ENCODE data around the gene KMT2A. TPM values are rescaled to one million over a fixed set of nuclear protein-coding genes. Genes with fewer than 3 reads are reported as not detected.

KMT2A gene
- total RNA-seq, 1 experiment from 2014 or later = 116 TPM

DNA sequence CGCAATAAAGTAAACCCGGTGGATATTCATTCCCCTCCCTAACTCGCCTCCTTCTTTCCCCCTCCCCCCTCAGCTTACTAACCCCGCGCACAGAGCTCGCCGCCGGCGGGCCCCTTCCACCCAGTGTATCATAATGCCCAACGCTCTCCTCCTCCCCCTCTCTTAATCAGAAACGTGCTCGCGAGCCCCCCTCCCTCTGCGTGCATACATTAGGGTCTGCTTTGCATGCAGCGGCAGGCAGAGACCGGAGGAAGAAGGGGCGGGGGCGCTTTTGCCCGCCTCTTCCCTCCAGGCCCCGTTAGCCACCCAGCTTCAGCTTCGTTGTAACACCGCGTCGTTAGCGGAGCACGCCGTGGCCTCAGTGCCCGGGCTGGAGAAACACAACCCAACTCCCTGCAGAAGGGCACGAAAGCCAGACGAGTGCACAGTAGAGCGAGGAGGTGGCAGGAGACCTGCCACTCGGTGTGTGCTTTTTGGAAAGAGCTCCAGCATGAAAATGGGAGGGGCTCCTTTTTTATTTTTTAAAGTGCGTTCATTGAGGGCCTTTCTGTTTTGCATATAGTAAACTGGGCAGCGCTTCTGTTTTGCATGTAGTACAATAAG is 901 bp upstream of the KMT2A start:
- CTCF ChIA-PET = interaction anchor here (0.6 kb wide), 3 partner anchors 10 to 279 kb away, joined by 3 to 6 read pairs (median 5); no protein-coding TSS in a partner anchor
- no TSS peak for BruUV-seq (replicated peaks)
- peaks cover 12% of the 10 kb centered on the region for H3K36me3 ChIP-seq (ENCODE audit: insufficient read depth, low read length, poor library complexity, severe bottlenecking)
- intact Hi-C loops (cut with micrococcal nuclease; ENCODE audit: unreplicated experiment) = loop anchor here (5.0 kb wide), 1 partner anchor 52 kb away; no protein-coding TSS in a partner anchor
- no peaks in the 10 kb centered on the region for H3K9me3 ChIP-seq (ENCODE audit: low read depth, low read length, poor library complexity, severe bottlenecking)
- peak overlapping the region; percentile 93 for H3K4me3 ChIP-seq (ENCODE audit: low read depth, low read length, poor library complexity, severe bottlenecking)
- POLR2A ChIA-PET (ENCODE audit: low non-redundant PET) = interaction anchor here (0.6 kb wide), 1 partner anchor 8 kb away, joined by 3 read pairs; no protein-coding TSS in a partner anchor
- no peaks in the 10 kb centered on the region for H3K27me3 ChIP-seq (replicated peaks; ENCODE audit: insufficient read depth, low read depth, low read length, poor library complexity)
- no peak for TF ChIP-seq EZH2 (IDR thresholded peaks at IDR 0.05; ENCODE audit: borderline replicate concordance, low read depth, low read length, poor library complexity, severe bottlenecking)
- TF ChIP-seq, protein P1, sequence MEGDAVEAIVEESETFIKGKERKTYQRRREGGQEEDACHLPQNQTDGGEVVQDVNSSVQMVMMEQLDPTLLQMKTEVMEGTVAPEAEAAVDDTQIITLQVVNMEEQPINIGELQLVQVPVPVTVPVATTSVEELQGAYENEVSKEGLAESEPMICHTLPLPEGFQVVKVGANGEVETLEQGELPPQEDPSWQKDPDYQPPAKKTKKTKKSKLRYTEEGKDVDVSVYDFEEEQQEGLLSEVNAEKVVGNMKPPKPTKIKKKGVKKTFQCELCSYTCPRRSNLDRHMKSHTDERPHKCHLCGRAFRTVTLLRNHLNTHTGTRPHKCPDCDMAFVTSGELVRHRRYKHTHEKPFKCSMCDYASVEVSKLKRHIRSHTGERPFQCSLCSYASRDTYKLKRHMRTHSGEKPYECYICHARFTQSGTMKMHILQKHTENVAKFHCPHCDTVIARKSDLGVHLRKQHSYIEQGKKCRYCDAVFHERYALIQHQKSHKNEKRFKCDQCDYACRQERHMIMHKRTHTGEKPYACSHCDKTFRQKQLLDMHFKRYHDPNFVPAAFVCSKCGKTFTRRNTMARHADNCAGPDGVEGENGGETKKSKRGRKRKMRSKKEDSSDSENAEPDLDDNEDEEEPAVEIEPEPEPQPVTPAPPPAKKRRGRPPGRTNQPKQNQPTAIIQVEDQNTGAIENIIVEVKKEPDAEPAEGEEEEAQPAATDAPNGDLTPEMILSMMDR (conservative IDR thresholded peaks at IDR 0.05; ENCODE audit: low read depth, low read length) = no peak
- peak overlapping the region; percentile 87 for H3K27ac ChIP-seq (ENCODE audit: low read depth, low read length, poor library complexity, severe bottlenecking)
- DNase-seq (ENCODE audit: low spot score) = peak; percentile 98
- peaks cover 37% of the 10 kb centered on the region for H3K4me1 ChIP-seq (ENCODE audit: insufficient read depth, low read length, poor library complexity, severe bottlenecking)

DNA sequence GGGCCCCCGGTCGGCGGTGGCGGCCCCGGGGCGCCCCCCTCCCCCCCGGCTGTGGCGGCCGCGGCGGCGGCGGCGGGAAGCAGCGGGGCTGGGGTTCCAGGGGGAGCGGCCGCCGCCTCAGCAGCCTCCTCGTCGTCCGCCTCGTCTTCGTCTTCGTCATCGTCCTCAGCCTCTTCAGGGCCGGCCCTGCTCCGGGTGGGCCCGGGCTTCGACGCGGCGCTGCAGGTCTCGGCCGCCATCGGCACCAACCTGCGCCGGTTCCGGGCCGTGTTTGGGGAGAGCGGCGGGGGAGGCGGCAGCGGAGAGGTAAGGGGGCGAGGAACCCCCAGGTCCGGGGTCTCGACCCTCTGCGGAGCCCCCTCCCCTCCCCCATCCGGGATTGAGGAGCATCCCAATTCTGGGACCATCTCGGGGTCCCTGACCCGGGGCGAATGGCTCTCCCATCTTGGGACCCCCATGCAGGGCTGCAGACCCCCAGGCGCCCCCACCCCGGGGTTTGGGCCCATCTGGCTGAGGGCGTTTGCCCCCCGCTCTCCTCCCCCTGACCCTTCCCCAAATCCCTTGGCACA is 431 bp downstream of the KMT2A start:
- Histone ChIP-seq H3K9me3 (ENCODE audit: low read depth, low read length, poor library complexity, severe bottlenecking) (no peaks in the 10 kb centered on the region), H3K27me3 (replicated peaks; ENCODE audit: insufficient read depth, low read depth, low read length, poor library complexity) (no peaks in the 10 kb centered on the region), H3K27ac (ENCODE audit: low read depth, low read length, poor library complexity, severe bottlenecking) (peak overlapping the region; percentile 82), H3K4me1 (ENCODE audit: insufficient read depth, low read length, poor library complexity, severe bottlenecking) (peaks cover 40% of the 10 kb centered on the region), H3K36me3 (ENCODE audit: insufficient read depth, low read length, poor library complexity, severe bottlenecking) (peaks cover 16% of the 10 kb centered on the region), H3K4me3 (ENCODE audit: low read depth, low read length, poor library complexity, severe bottlenecking) (peak overlapping the region; percentile 93)
- CTCF ChIA-PET = no interaction called here
- DNase-seq (ENCODE audit: low spot score) = no peak
- intact Hi-C loops (cut with micrococcal nuclease; ENCODE audit: unreplicated experiment) = loop anchor here (1.0 to 5.0 kb wide), 2 partner anchors 35 to 51 kb away; partner anchors contain the start of gene ATP5MG
- no TSS peak for BruUV-seq (replicated peaks)
- POLR2A ChIA-PET (ENCODE audit: low non-redundant PET) = interaction anchor here (0.6 to 0.7 kb wide), 2 partner anchors 22 to 42 kb away, joined by 4 to 7 read pairs; no protein-coding TSS in a partner anchor
- TF ChIP-seq, protein P1 (conservative IDR thresholded peaks at IDR 0.05; ENCODE audit: low read depth, low read length) = no peak
- TF ChIP-seq EZH2 (IDR thresholded peaks at IDR 0.05; ENCODE audit: borderline replicate concordance, low read depth, low read length, poor library complexity, severe bottlenecking) = no peak

DNA sequence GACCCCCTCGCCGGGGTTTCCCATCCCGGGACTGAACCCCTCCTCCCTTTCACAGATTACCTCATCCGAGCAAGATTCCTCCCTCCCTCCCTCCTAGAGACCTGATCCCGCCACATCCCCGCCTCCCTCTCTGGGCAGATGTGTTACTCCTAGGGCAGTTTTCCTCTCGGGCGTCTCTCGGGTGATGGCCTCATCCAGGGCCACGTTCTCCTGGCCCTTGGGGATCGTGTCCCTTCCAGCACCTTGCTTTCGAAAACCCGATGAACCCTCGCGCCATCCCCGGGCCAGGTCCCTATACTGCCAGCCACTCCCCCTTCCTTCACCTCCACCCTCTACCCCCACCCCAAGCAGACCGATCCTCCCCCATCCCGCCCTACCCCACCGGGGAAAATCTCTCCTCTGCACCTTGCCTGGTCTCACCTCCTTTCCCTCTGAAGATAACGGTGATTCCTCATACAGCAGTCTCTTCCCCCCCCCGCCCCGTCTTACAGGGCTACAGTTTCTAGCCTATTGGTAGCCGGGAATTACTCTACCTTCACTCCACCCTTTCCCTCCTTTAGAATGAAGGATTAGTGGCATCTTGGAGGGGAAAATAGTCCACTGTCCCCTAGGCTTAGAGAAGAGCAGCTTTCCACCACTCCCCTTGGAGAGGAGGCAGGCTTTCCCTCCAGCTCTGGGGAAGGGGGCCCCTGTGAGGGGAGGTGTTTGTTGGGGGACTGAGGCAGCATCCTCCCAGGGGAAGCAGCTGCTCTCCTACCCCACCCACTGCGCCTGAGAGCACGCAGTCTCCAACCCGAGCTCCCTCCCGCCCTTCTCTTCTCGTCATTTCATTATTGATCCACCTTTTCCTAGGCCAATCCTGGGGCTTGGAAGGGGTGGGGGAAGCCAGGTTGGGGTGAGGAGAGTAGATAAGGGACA is 1.2 kb downstream of the KMT2A start:
- H3K27ac ChIP-seq (ENCODE audit: low read depth, low read length, poor library complexity, severe bottlenecking) = peak overlapping the region; percentile 82
- H3K4me1 ChIP-seq (ENCODE audit: insufficient read depth, low read length, poor library complexity, severe bottlenecking) = peaks cover 48% of the 10 kb centered on the region
- H3K27me3 ChIP-seq (replicated peaks; ENCODE audit: insufficient read depth, low read depth, low read length, poor library complexity) = no peaks in the 10 kb centered on the region
- no TSS peak for BruUV-seq (replicated peaks)
- no peaks in the 10 kb centered on the region for H3K9me3 ChIP-seq (ENCODE audit: low read depth, low read length, poor library complexity, severe bottlenecking)
- peak overlapping the region; percentile 93 for H3K4me3 ChIP-seq (ENCODE audit: low read depth, low read length, poor library complexity, severe bottlenecking)
- peaks cover 17% of the 10 kb centered on the region for H3K36me3 ChIP-seq (ENCODE audit: insufficient read depth, low read length, poor library complexity, severe bottlenecking)
- TF ChIP-seq, protein P1 (conservative IDR thresholded peaks at IDR 0.05; ENCODE audit: low read depth, low read length) = no peak
- TF ChIP-seq EZH2 (IDR thresholded peaks at IDR 0.05; ENCODE audit: borderline replicate concordance, low read depth, low read length, poor library complexity, severe bottlenecking) = no peak
- ChIA-PET POLR2A (ENCODE audit: low non-redundant PET) (no interaction called here), CTCF (no interaction called here)
- DNase-seq (ENCODE audit: low spot score) = peak; percentile 64
- intact Hi-C loops (cut with micrococcal nuclease; ENCODE audit: unreplicated experiment) = loop anchor here (5.0 kb wide), 1 partner anchor 50 kb away; no protein-coding TSS in a partner anchor

Data from A673 (cell line).